Uterus (tissue), 2 donors: Measurements from ENCODE around the gene UBL7.

Experiments
- POLR2A ChIP-seq, 2 donors: fragments of 450-650 bp; IDR thresholded peaks; one replicate each; pipeline ENCODE4 v1.6.1; 2016; ENCODE audit warnings: antibody characterized with exemption in 2 of 2, mild to moderate bottlenecking in 1 of 2, moderate library complexity in 1 of 2
- TF ChIP-seq, protein P1 (sequence below), 4 experiments: fragments of 200-600 bp in 2 of 4; fragments of 450-650 bp in 2 of 4; sonication (generic) in 2 of 4; IDR thresholded peaks; one replicate each; pipeline ENCODE4 v1.5.1; 2016 to 2019; ENCODE audit warnings: antibody characterized with exemption in 4 of 4, mild to moderate bottlenecking in 2 of 4, moderate library complexity in 1 of 4

DNA sequence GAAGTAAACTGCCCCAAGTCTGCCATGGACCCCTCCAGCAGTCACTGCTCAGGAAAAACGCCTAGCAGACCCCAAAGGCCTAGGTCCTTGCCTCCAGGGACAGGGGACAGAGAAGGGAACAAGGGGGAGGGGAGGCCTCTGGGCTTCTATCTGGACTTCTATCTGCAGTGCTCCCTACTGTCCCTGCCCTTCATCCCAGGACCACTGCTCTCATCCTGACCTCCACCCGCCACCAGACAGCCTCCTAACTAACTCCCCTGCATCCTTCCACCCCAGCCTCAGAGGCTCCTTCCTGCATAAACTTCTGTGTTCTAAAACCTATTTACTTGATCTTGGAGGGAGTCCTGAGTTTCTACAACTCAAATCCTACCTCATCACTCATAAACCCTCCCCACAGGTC, 52.6 kb downstream of the UBL7 start:
- TF ChIP-seq POLR2A (IDR thresholded peaks at IDR 0.05), result no peak
- TF ChIP-seq, protein P1, sequence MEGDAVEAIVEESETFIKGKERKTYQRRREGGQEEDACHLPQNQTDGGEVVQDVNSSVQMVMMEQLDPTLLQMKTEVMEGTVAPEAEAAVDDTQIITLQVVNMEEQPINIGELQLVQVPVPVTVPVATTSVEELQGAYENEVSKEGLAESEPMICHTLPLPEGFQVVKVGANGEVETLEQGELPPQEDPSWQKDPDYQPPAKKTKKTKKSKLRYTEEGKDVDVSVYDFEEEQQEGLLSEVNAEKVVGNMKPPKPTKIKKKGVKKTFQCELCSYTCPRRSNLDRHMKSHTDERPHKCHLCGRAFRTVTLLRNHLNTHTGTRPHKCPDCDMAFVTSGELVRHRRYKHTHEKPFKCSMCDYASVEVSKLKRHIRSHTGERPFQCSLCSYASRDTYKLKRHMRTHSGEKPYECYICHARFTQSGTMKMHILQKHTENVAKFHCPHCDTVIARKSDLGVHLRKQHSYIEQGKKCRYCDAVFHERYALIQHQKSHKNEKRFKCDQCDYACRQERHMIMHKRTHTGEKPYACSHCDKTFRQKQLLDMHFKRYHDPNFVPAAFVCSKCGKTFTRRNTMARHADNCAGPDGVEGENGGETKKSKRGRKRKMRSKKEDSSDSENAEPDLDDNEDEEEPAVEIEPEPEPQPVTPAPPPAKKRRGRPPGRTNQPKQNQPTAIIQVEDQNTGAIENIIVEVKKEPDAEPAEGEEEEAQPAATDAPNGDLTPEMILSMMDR (IDR thresholded peaks at IDR 0.05), result no peak
